IPS DF 19.7 (cell line): ENCODE results near the gene ADCY2.

Experiments used
- DNase-seq: peaks from one replicate; pipeline ENCODE4 v3.0.0-alpha.2; 2013; ENCODE audit warnings: low read depth, low spot score

Gene ADCY2

GRCh38 chr5:7867260-7867659 lies 471.3 kb downstream of the ADCY2 start:
- DNase-seq, result no peak

GRCh38 chr5:7868427-7868772 lies 472.5 kb downstream of the ADCY2 start:
- DNase-seq, result no peak

GRCh38 chr5:7868773-7869473 lies 473.0 kb downstream of the ADCY2 start, which contains the start of the genes FASTKD3 and MTRR:
Gene FASTKD3 (minus strand): TSS chr5:7869031. CDS start chr5:7868083, 948 bp downstream.
Gene MTRR (plus strand): TSS chr5:7869148. CDS start chr5:7870795, 1,647 bp downstream.
- DNase-seq, result peak; percentile 70

- DNase-seq, result no peak
Observed at GRCh38 chr5:7869474-7870136, 473.7 kb downstream of the ADCY2 start.

GRCh38 chr5:7871653-7872052 lies 475.7 kb downstream of the ADCY2 start:
- no peak for DNase-seq

GRCh38 chr5:7872517-7873130 lies 476.7 kb downstream of the ADCY2 start:
- DNase-seq, result no peak

- DNase-seq, result no peak
Observed at GRCh38 chr5:7873216-7873615, 477.3 kb downstream of the ADCY2 start.

GRCh38 chr5:7874639-7875038 lies 478.7 kb downstream of the ADCY2 start:
- no peak for DNase-seq

- DNase-seq, result no peak
Observed at GRCh38 chr5:7875151-7875550, 479.2 kb downstream of the ADCY2 start.

- DNase-seq, result no peak
Observed at GRCh38 chr5:7876867-7877266, 480.9 kb downstream of the ADCY2 start.

GRCh38 chr5:7877851-7878250 lies 481.9 kb downstream of the ADCY2 start:
- no peak for DNase-seq

GRCh38 chr5:7878381-7878873 lies 482.5 kb downstream of the ADCY2 start:
- DNase-seq, result no peak
